Stomach smooth muscle (tissue), 2 donors: Measurements from ENCODE around the gene KCNJ1.
A peak's percentile ranks its signal among the peaks of the same experiment; 100 is the strongest.

Experiments used
- H3K27ac ChIP-seq: one replicate; pipeline ENCODE4 v1.7.0; 2013; ENCODE audit warnings: mild to moderate bottlenecking, low read length, inconsistent platforms
- H3K27me3 ChIP-seq, 2 donors: one replicate each; pipeline ENCODE4 v1.7.0; 2013; ENCODE audit warnings: low read length in 2 of 2; ENCODE audit not compliant: insufficient read depth in 2 of 2, control insufficient read depth in 1 of 2
- H3K36me3 ChIP-seq, 2 donors: one replicate each; pipeline ENCODE4 v1.7.0; 2013; ENCODE audit warnings: low read length in 2 of 2; ENCODE audit not compliant: control insufficient read depth in 2 of 2, insufficient read depth in 2 of 2
- H3K4me1 ChIP-seq: one replicate; pipeline ENCODE4 v1.7.0; 2013; ENCODE audit warnings: low read length; ENCODE audit not compliant: control insufficient read depth, insufficient read depth
- H3K4me3 ChIP-seq, 2 donors: one replicate each; pipeline ENCODE4 v1.7.0; 2013; ENCODE audit warnings: low read length in 2 of 2
- H3K9ac ChIP-seq, 2 donors: one replicate each; pipeline ENCODE4 v1.7.0; 2013; ENCODE audit warnings: low read length in 2 of 2, mild to moderate bottlenecking in 1 of 2
- H3K9me3 ChIP-seq, 2 donors: one replicate each; pipeline ENCODE4 v1.7.0; 2013; ENCODE audit warnings: low read length in 2 of 2; ENCODE audit not compliant: control insufficient read depth in 2 of 2
- donor health status: healthy.
- donor health status: Pancreatic carcinoma.

The KCNJ1 gene

GRCh38 chr11:128891913-128892398, 24.9 kb upstream of the KCNJ1 start:
- no peak overlapping the region for H3K27ac ChIP-seq
- H3K36me3 ChIP-seq, result no peaks in the 10 kb centered on the region
- peaks cover 12 to 29% of the 10 kb centered on the region in 2 donors for H3K27me3 ChIP-seq
- H3K4me1 ChIP-seq, result peaks cover 8% of the 10 kb centered on the region
- peak overlapping the region in 1 of 2 donors; percentile 40 for H3K4me3 ChIP-seq
- H3K9ac ChIP-seq, result no peak overlapping the region
- no peaks in the 10 kb centered on the region for H3K9me3 ChIP-seq

- no peaks in the 10 kb centered on the region for H3K9me3 ChIP-seq
- peak within 1 kb of the TSS; percentile 43 to 73 for H3K4me3 ChIP-seq
- H3K27me3 ChIP-seq, result peaks cover 15 to 29% of the 10 kb centered on the region in 2 donors
- no peaks in the 10 kb centered on the region for H3K36me3 ChIP-seq
- H3K4me1 ChIP-seq, result peaks cover 8% of the 10 kb centered on the region
- no peak within 1 kb of the TSS for H3K9ac ChIP-seq
- H3K27ac ChIP-seq, result no peak within 1 kb of the TSS
Observed at GRCh38 chr11:128890543-128891368, 23.7 kb upstream of the KCNJ1 start, which contains the start of gene KCNJ5. TSS of gene KCNJ5 (plus strand) at chr11:128891356. CDS start at chr11:128911274, 19,918 bp downstream.

- H3K9ac ChIP-seq, result no peak overlapping the region
- no peaks in the 10 kb centered on the region for H3K36me3 ChIP-seq
- H3K4me3 ChIP-seq, result peak overlapping the region in 1 of 2 donors; percentile 73
- H3K4me1 ChIP-seq, result peaks cover 8% of the 10 kb centered on the region
- H3K9me3 ChIP-seq, result no peaks in the 10 kb centered on the region
- H3K27me3 ChIP-seq, result peaks cover 17 to 29% of the 10 kb centered on the region in 2 donors
- no peak overlapping the region for H3K27ac ChIP-seq
Observed at GRCh38 chr11:128890216-128890542, 23.1 kb upstream of the KCNJ1 start.

DNA sequence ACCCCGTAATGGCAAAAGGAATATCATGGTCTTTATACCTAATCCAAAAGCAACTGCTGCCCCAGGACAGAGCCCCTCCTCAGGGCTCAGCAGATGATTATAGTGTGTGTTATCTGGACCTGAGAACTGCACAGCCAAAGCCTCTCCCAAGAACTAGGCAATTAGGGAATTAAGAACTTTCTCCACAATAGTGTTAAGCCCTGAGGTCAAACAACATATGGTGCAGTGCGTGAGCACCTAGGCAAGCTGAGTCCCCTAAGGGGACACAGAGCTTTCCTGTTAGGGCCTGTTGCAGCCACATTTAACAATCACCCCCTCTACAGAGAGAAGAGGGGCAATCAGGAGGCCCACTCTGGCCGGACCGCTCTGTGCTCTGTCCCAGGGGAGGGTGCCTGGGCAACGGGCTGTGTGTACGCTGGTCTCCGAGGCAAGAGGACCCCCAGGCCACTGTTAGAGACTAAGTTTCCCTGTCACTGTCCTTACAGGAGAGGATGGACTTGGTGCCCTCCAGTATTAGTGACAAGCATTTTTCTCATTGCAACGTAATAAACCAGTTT, 22.6 kb upstream of the KCNJ1 start:
- peaks cover 17 to 33% of the 10 kb centered on the region in 2 donors for H3K27me3 ChIP-seq
- no peak overlapping the region for H3K27ac ChIP-seq
- no peak overlapping the region for H3K4me3 ChIP-seq
- no peaks in the 10 kb centered on the region for H3K9me3 ChIP-seq
- peaks cover 8% of the 10 kb centered on the region for H3K4me1 ChIP-seq
- H3K36me3 ChIP-seq, result no peaks in the 10 kb centered on the region
- H3K9ac ChIP-seq, result no peak overlapping the region

DNA sequence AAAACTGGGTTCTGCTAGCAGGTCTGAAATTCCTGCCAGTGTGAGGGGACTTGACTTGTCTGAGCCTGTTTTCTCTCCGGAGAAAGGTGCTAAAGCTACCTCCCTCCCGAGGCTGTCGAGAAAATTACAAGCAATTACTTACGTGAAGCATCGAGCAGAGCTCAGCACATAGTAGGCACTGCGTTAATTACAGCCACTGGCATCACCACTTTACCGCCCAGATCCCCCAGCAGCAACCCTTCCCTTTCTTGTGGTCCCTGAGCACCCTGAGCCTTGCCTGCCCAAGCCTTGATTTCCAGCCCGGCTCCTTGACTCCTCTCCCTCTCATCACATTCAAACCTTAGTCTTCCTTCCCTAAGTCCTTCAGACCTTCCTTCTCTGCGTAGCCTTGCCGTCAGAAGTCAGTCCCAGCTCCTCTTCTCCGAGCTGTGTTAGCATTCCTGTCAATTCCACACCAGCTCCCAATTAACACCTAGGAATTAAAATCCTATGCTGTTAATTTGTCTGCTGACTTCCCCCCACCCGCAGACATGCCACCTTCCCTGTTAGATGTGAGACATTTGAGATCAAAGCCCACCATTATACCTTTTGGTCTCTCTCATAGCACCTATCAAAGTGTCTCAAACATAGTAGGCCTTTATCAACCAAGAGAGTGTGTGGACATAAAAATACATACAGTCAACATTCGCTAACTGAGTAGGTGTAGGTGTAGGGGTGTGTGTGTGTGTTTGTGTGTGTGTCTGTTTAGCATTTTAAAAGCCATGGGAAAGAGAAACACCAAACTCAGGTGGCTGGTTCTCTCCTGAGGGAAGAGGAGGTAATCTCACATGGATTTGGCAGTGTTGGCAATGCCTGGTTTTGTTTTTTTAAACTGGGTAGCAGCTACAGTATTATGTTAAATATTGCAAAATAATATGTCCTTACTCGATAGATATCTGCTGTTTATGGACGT, 21.2 kb upstream of the KCNJ1 start:
- H3K36me3 ChIP-seq, result no peaks in the 10 kb centered on the region
- H3K4me3 ChIP-seq, result no peak overlapping the region
- H3K9ac ChIP-seq, result no peak overlapping the region
- H3K27me3 ChIP-seq, result peaks cover 19 to 40% of the 10 kb centered on the region in 2 donors
- H3K9me3 ChIP-seq, result no peaks in the 10 kb centered on the region
- no peak overlapping the region for H3K27ac ChIP-seq
- peaks cover 8% of the 10 kb centered on the region for H3K4me1 ChIP-seq

DNA sequence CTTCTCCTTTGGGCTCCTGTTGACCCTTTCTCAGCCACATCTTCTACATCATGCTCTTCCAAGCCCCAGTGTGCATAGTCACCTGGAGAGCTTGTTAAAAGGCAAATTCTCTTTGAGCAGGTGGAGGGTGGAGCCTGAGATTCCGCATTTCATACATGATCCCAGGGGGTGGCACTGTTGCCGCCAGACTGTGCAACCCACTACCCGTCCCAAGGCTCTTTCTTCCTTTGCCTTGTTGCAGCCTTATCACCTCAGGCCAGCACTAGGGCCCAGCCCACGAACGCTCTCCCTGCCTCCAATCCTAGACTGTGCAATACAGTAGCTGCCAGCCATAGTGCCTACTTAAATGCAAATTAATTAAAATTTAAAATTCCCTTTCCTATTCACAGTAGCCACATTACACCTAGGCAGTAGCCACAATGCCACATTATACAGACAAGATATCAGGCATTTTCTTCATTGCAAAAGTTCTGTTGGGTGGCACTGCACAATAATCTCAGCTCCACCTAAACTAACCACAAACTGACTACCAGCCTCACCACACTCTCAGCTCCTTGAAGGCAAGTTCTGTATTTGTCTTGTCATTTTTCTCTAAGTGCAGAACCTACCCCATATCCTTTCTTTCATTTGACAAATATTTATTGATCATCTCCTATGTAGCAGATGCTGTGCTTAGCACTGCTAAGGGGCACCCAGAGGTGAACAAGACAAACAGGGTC, 19.5 kb upstream of the KCNJ1 start:
- Histone ChIP-seq H3K27me3 (peaks cover 19 to 36% of the 10 kb centered on the region in 2 donors), H3K4me3 (no peak overlapping the region), H3K9ac (no peak overlapping the region), H3K4me1 (peaks cover 8% of the 10 kb centered on the region), H3K36me3 (no peaks in the 10 kb centered on the region), H3K27ac (no peak overlapping the region), H3K9me3 (no peaks in the 10 kb centered on the region)

- peaks cover 17 to 22% of the 10 kb centered on the region in 2 donors for H3K27me3 ChIP-seq
- H3K27ac ChIP-seq, result no peak overlapping the region
- no peak overlapping the region for H3K9ac ChIP-seq
- H3K9me3 ChIP-seq, result no peaks in the 10 kb centered on the region
- no peaks in the 10 kb centered on the region for H3K4me1 ChIP-seq
- no peak overlapping the region for H3K4me3 ChIP-seq
- no peaks in the 10 kb centered on the region for H3K36me3 ChIP-seq
Observed at GRCh38 chr11:128884703-128885338, 17.7 kb upstream of the KCNJ1 start.

- no peaks in the 10 kb centered on the region for H3K36me3 ChIP-seq
- no peak overlapping the region for H3K27ac ChIP-seq
- no peaks in the 10 kb centered on the region for H3K9me3 ChIP-seq
- H3K4me1 ChIP-seq, result no peaks in the 10 kb centered on the region
- H3K27me3 ChIP-seq, result peaks cover 13 to 15% of the 10 kb centered on the region in 2 donors
- no peak overlapping the region for H3K4me3 ChIP-seq
- H3K9ac ChIP-seq, result no peak overlapping the region
Observed at GRCh38 chr11:128884054-128884453, 17.0 kb upstream of the KCNJ1 start.

GRCh38 chr11:128882451-128882850, 15.4 kb upstream of the KCNJ1 start:
- H3K9ac ChIP-seq, result no peak overlapping the region
- H3K36me3 ChIP-seq, result no peaks in the 10 kb centered on the region
- no peak overlapping the region for H3K27ac ChIP-seq
- H3K4me1 ChIP-seq, result no peaks in the 10 kb centered on the region
- no peaks in the 10 kb centered on the region for H3K9me3 ChIP-seq
- H3K4me3 ChIP-seq, result no peak overlapping the region
- peaks cover 11 to 15% of the 10 kb centered on the region in 2 donors for H3K27me3 ChIP-seq
